SK-N-MC (cell line): ENCODE data around the gene USP48.

ENCODE experiments used
- DNase-seq: peaks from one replicate; pipeline ENCODE4 v3.0.0-alpha.2; 2011; ENCODE audit warnings: low read depth, low spot score
- H3K27ac ChIP-seq: fragments of 200-600 bp; sonication (generic); 2 replicates; pipeline ENCODE4 v1.5.1; 2016; ENCODE audit warnings: mixed run types
- H3K36me3 ChIP-seq: fragments of 200-600 bp; sonication (generic); 2 replicates; pipeline ENCODE4 v1.6.1; 2017; ENCODE audit warnings: antibody characterized with exemption, low read length, mixed read lengths; ENCODE audit not compliant: insufficient read depth
- H3K4me3 ChIP-seq: fragments of 200-600 bp; sonication (generic); 2 replicates; pipeline ENCODE4 v1.5.1; 2016
- H3K9ac ChIP-seq: fragments of 200-600 bp; sonication (generic); 2 replicates; pipeline ENCODE4 v1.8.0; 2017; ENCODE audit warnings: mixed run types, mixed read lengths; ENCODE audit not compliant: insufficient read length
- H3K9me3 ChIP-seq: fragments of 200-600 bp; sonication (generic); 2 replicates; pipeline ENCODE4 v1.6.1; 2017; ENCODE audit warnings: low read depth, mild to moderate bottlenecking, antibody characterized with exemption, low read length, moderate library complexity, mixed read lengths
- EZH2 ChIP-seq: fragments of 200-600 bp; sonication (generic); IDR thresholded peaks from one replicate; pipeline ENCODE4 v1.6.1; 2017; ENCODE audit warnings: antibody characterized with exemption
- FOXP2 ChIP-seq: optimal IDR thresholded peaks from 2 replicates; pipeline ENCODE3; 2011; ENCODE audit warnings: mild to moderate bottlenecking, moderate library complexity; ENCODE audit not compliant: insufficient read depth; ENCODE audit errors: extremely low read length, control extremely low read depth
- POLR2AphosphoS5 ChIP-seq: IDR thresholded peaks from 2 replicates; pipeline ENCODE4 v1.6.1; 2012; ENCODE audit warnings: mild to moderate bottlenecking, low read depth, low read length, borderline replicate concordance

Gene USP48

DNA sequence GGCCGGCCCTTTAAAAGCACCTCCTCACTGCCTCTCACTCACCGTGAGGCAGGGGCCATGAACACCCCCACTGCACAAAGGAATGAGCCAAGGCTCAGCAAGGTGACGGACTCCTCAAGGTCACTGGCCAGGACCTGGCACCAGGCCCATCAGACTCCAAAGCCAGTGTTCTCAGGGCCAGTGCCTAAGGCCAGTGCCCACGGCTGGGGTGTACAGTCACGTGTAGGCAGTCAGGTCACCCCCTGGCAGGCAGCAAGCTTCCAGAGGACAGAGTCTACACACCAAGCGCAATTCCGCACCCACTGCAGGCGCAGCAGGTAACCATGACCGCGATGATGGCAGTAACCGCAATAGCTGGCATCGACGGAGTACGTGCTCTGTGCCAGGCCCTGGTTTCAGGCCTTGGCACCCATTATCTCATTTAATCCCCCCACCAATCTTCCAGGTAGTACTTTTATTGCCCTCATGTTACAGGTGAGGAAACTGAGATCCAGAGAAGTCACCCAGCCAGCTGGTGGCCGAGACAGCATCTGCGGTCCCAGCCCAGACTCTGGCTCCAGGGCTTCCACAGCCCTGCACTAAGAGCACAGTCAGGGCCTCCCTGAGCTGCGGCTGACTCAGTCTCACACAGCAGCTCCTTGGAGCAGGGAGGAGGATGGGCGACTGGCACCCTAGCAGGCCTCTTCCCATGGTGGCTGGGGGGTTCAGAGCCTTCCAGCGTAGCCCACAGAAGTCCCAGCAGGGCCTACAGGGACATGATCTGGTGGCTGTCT lies 140.8 kb downstream of the USP48 start:
- H3K36me3 ChIP-seq: no peaks in the 10 kb centered on the region
- no peak for TF ChIP-seq FOXP2
- TF ChIP-seq POLR2AphosphoS5: no peak
- TF ChIP-seq EZH2: no peak
- no peak overlapping the region for H3K27ac ChIP-seq
- no peak for DNase-seq
- H3K9me3 ChIP-seq: no peaks in the 10 kb centered on the region
- no peak overlapping the region for H3K9ac ChIP-seq
- no peak overlapping the region for H3K4me3 ChIP-seq

DNA sequence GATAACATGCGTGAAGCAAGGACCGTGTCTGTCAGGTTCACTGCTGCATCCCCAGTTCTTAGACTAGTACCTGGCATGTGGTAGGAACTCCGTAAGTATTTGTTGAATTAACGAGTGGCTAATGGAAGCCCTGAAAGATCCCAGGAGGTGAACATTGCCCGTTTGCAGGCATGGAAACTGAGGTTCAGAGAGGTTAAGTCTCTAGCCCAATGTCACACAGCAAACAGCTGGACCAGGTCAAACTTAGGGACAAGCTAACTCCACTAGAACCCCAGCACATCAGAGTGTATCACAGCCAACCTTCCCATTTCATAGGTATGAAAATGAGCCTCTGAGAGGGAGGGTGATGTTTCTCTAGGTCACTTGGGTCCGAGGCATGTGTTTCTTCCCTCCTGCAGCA lies 141.4 kb downstream of the USP48 start:
- no peak for DNase-seq
- no peaks in the 10 kb centered on the region for H3K36me3 ChIP-seq
- H3K4me3 ChIP-seq: no peak overlapping the region
- H3K9me3 ChIP-seq: no peaks in the 10 kb centered on the region
- no peak overlapping the region for H3K9ac ChIP-seq
- TF ChIP-seq FOXP2 (no peak), POLR2AphosphoS5 (no peak), EZH2 (no peak)
- H3K27ac ChIP-seq: no peak overlapping the region

DNA sequence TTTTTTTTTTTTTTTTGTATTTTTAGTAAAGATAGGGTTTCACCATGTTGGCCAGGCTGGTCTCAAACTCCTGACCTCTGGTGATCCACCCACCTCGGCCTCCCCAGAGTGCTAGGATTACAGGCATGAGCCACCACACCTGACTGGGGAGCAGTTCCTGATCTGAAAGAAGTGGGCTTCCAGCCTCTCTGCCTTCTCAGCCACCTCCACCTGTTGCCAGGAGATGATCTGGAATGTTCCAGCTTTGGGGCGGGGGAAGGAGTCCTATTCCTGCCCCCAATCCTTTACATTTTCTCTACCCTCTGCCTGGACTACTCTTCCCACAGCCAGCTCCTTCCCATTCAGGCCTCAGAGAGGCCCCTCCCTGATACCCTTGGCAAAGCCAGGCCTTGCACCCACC lies 141.9 kb downstream of the USP48 start:
- Histone ChIP-seq H3K27ac (no peak overlapping the region), H3K9ac (no peak overlapping the region), H3K9me3 (no peaks in the 10 kb centered on the region), H3K4me3 (no peak overlapping the region), H3K36me3 (no peaks in the 10 kb centered on the region)
- TF ChIP-seq FOXP2 (no peak), EZH2 (no peak), POLR2AphosphoS5 (no peak)
- no peak for DNase-seq

DNA sequence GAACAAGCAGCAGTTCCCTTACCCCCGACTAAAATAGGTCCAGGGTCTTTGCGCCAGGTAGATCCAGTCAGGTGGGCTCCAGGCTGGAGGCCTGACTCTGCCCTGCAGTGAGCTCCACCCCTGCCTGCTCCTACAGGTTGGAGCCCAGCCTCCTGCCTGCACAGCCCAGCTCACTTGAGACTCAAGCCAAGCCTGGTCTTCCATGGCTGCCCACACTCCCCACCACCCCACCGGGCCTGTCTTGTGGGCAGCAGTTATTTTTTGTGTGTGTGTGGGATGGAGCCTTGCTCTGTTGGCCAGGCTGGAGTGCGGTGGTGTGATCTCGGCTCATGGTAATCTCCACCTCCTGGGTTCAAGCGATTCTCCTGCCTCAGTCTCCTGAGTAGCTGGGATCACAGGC lies 142.3 kb downstream of the USP48 start:
- no peak for DNase-seq
- TF ChIP-seq EZH2: no peak
- TF ChIP-seq FOXP2: no peak
- no peak for TF ChIP-seq POLR2AphosphoS5
- Histone ChIP-seq H3K4me3 (no peak overlapping the region), H3K9me3 (no peaks in the 10 kb centered on the region), H3K36me3 (no peaks in the 10 kb centered on the region), H3K27ac (no peak overlapping the region), H3K9ac (no peak overlapping the region)

DNA sequence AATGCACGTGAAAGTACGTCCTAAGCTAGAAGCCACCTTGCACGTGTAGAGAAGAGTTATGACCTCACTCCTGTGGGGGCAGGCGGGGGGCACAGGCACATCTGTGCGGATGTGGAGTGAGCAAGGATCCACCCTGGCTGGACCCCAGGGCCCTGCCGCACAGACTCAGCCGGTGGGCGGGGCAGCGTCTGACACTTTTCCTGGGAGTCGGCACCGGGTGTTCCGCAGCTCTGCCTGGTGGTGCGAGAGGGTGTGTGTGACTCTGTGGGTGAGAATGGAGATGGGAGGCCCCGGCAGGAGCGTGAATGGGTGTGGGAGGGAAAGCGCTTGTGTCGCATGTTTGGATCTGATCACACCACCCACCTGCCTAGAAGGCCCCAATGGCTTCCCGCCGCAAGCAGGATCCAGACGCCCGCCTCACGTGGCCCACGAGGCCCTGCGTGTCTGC lies 143.3 kb downstream of the USP48 start:
- no peak for DNase-seq
- TF ChIP-seq POLR2AphosphoS5 (no peak), EZH2 (no peak), FOXP2 (no peak)
- Histone ChIP-seq H3K27ac (no peak overlapping the region), H3K36me3 (no peaks in the 10 kb centered on the region), H3K4me3 (no peak overlapping the region), H3K9ac (no peak overlapping the region), H3K9me3 (no peaks in the 10 kb centered on the region)

DNA sequence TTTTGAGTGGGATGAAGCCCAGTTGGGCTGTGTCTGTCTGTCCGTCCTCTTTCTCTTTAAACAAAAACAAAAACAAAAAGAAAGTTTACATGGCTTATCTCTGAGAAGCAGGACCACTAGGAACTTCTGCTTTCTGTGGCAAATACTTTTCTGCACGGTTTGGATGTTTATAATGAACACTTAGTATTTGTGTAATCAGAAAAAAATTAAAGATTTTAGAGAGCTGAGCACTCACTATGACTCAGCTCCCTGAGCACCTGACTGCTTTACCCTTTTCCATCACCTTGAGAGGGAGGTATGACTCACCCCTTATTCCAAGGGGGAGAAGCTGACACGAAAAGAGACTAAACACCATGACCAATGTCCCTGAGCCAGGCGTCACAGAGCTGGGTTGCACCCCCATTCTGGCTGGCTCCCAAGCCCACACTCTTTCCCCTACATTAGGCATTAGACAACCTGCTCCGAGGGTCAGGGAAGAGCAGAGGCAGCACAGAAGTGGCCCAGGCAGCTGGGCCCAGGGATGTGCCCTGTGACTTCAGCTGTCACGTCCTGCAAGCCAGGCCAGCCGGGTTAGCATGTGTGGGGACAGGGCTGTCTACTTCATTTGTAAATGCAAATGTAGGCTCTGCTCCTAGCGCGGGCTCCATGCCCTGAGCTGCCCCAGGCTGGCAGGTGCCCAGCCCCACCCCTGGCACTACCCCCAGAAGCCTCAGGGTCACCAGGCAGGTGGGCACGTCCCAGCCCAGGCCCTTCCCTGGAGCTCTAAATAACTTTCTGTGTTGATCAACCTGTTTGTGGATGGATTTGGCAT lies 144.2 kb downstream of the USP48 start:
- DNase-seq: no peak
- 0 out of 2 replicates have a peak overlapping the region, but pooled peaks have one; percentile 30 for H3K27ac ChIP-seq

DNA sequence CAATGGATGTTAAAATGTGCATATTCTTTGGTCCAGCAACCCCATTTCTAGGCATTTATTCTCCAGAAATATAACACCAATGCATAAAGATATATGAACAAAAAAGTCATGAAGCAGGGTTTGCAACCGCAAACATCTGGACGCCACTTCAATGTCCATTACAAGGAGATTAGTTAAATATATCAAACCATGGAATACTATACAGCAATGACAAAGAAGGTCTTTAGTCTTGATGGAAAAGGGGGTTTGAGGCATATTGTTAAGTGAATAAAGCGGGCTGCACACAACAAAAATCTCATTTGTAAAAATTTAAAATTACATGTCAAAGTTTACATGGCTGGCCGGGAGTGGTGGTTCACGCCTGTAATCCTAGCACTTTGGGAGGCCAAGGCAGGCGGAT lies 145.4 kb downstream of the USP48 start:
- Histone ChIP-seq H3K27ac (no peak overlapping the region), H3K4me3 (no peak overlapping the region), H3K9ac (no peak overlapping the region), H3K9me3 (no peaks in the 10 kb centered on the region), H3K36me3 (no peaks in the 10 kb centered on the region)
- no peak for DNase-seq
- TF ChIP-seq POLR2AphosphoS5 (no peak), EZH2 (no peak)

More for the DNA sequence above, 144.2 kb downstream of the USP48 start:
- no peaks in the 10 kb centered on the region for H3K36me3 ChIP-seq
- H3K9ac ChIP-seq: no peak overlapping the region
- H3K9me3 ChIP-seq: no peaks in the 10 kb centered on the region
- H3K4me3 ChIP-seq: no peak overlapping the region
- TF ChIP-seq EZH2: no peak
- no peak for TF ChIP-seq FOXP2
- no peak for TF ChIP-seq POLR2AphosphoS5

DNA sequence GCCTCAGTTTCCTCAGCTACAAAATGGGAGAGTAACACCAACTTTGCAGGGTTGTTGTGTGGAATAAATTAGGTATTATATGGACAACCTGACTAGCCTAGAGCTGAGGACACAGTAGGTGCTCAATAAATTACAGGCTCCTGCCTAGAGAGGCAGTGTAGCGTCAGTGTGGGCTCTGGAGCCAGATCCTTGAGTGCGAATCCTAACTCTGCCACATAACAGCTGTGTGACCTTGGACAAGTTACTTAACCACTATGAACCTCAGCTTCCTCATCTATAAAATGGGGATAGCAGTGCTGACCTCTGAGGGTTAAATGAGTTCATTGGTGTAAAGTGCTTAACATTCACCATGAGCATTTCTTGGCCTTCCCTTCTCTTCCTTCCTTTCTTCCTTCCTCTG lies 146.9 kb downstream of the USP48 start:
- H3K9ac ChIP-seq: no peak overlapping the region
- H3K9me3 ChIP-seq: no peaks in the 10 kb centered on the region
- no peak overlapping the region for H3K27ac ChIP-seq
- no peak overlapping the region for H3K4me3 ChIP-seq
- TF ChIP-seq EZH2: no peak
- TF ChIP-seq FOXP2: no peak
- H3K36me3 ChIP-seq: no peaks in the 10 kb centered on the region
- no peak for DNase-seq
